NK-92 (cell line): Measurements from ENCODE around the gene CCL4L2.
"Not testable (repeated sequence)": the region's sequence is repeated elsewhere in the genome, so short reads cannot be mapped to it uniquely, and the experiment has no call there.

Experiments
- DNase-seq: peaks from one replicate; lab custom pipeline; 2025; ENCODE audit not compliant: unreplicated experiment; lab: John Stamatoyannopoulos, UW

CCL4L2 gene

DNA sequence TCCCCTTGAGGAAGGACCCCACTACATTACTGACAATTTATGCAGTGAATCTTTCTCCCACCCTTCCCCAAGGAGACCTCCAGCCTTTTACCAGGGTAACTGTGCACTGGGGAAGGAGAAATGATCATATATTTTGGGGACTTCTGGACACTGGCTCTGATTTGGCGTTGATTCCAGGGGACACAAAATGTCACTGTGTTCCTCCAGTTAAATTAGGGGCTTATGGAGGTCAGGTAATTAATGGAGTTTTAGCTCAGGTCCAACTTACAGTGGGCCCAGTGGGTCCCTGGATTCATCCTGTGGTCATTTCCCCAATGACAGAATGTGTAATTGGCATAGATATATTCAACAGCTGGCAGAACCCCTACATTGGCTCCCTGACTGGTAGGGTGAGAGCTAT, 8.7 kb downstream of the CCL4L2 start:
- not testable (repeated sequence) for DNase-seq

DNA sequence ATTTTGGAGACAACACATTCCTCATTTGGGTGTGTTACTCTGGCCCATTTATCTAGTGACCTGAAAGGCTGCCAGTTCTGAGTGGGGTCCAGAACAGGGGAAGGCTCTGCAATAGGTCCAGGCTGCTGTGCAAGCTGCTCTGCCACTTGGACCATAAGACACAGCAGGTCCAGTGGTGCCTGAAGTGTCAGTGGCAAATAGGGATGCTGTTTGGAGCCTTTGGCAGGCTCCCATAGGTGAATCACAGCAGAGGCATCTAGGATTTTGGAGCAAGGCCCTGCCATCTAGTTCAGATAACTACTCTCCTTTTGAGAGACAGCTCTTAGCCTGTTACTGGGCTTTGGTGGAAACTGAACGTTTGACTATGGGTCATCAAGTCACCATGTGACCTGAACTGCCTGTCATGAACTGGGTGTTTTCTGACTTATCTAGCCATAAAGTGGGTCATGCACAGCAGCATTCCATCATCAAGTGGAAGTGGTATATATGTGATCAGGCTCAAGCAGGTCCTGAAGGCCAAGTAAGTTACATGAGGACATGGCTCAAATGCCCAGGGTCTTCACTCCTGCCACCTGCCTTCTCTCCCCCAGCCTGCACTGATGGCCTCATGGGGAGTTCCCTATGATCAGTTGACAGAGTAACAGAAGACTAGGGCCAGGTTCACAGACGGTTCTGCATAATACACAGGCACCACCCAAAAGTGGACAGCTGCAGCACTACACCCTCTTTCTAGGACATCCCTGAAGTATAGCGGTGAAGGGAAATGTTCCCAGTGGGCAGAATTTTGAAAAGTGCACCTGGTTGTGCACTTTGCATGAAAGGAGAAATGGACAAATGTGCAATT, 10.1 kb downstream of the CCL4L2 start:
- not testable (repeated sequence) for DNase-seq

DNA sequence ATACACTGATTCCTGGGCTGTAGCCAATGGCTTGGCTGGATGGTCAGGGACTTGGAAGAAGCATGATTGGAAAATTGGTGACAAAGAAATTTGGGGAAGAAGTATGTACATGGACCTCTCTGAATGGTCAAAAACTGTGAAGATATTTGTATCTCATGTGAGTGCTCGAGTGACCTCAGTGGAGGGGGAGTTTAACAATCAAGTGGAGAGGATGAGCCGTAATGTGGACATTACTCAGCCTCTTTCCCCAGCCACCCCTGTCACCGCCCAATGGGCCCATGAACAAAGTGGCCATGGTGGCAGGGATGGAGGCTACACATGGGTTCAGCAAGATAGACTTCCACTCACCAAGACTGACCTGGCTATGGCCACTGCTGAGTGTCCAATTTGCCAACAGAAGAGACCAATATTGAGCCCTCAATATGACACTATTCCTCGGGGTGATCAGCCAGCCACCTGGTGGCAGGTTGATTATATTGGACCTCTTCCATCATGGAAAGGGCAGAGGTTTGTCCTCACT, 10.8 kb downstream of the CCL4L2 start:
- not testable (repeated sequence) for DNase-seq

DNA sequence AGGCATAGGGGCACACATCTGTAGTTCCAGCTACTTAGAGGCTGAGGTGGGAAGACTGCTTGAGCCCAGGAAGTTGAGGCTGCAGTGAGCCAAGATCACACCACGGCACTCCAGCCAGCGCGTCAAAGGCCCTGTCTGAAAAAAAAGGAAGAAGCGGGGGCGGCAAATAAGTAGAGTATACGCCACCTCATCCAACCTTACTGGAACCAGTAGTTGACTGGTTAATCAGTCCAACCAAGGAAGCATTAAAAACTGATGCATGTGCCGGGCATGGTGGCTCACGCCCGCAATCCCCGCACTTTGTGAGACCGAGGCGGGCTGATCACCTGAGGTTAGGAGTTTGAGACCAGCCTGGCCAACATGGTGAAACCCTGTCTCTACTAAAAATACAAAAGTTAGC, 12.1 kb downstream of the CCL4L2 start:
- not testable (repeated sequence) for DNase-seq

DNA sequence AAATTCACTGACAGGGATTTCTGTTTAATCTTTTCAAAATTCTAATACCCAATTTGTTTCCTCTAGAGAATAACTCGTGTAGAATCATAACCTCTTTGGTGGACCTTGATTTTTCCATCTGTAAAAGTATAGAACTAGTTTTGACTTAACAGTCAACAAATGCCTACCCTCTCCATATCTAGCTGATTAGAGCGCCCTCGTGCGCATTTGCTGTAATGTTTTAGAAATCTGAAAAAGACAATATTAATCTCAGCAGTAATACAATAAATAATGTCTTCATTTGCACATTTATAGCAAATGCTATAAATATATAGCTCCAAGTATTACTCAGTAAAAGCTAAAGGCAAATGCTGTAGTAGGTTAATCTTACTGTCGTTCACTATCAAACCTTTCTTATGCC, 18.8 kb downstream of the CCL4L2 start:
- not testable (repeated sequence) for DNase-seq

DNA sequence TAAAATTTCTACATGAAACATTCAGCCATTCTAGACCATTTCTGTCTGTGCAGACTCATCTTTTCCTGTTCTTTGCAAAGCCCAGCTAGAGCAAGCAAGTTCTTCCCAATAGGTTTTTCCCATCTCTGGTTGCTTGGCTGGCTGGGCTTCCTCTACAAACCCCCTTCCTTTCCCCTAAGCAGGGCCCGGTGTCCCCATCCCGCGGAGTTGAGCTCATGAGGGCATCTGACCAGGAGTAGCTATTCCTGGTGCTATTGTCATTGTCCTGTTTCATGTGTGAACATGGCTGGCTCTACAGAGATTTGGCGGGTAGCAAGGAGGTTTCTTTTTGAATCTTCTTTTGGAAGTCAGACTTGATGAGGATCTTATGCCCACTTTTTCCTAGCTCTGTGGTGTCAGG, 31.2 kb downstream of the CCL4L2 start:
- not testable (repeated sequence) for DNase-seq
